DMS153 (cell line): ENCODE measurements around the gene THSD8.
A peak's percentile ranks its signal among the peaks of the same experiment; 100 is the strongest.

Source experiments
- DNase-seq: peaks from one replicate; lab custom pipeline; 2025; lab: John Stamatoyannopoulos, UW

Gene THSD8

GRCh38 chr19:12779162-12779993 is 22.5 kb upstream of the THSD8 start:
- no peak for DNase-seq

DNA sequence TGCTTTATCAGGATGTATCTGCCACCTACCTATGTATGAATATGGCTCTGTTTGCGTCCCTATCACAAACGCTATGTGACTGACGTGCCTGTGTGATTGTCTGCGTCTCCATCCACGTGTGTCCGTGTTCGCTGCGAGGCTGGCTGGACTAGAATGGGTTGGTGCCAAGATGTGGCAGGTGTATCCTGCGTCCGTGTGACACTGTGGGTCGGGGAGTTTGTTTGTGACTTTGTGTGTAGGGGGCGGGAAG is 19.8 kb upstream of the THSD8 start:
- DNase-seq = no peak

GRCh38 chr19:12782424-12783290 is 19.2 kb upstream of the THSD8 start:
- DNase-seq = peak; percentile 40

- DNase-seq = no peak
Measured at GRCh38 chr19:12783291-12783848, 18.5 kb upstream of the THSD8 start.

DNA sequence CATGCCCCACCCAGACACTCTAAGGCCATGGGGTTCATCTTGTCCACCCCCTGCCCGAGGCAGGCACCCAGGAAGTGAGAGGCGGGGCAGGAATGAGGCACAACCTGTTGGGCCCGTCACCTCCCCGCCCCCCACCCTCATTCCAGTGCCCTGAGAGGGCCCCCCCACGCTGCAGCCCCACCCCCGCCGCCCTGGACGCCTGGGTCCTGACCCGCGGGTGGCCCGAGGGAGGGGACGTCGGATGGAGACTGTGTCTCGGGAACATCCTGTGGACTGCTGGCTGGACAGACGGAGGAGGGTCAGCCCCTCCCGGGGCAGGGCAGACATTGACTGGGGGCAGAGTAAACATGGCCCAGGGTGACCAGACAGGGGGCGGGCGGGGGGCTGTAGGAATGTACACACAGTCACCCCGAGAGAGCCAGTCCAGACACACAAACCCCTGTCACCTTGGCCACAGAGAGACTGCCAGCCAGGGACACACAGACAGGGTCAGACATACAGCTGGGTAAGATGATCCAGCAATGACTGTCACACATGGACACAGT is 17.9 kb upstream of the THSD8 start:
- DNase-seq = no peak

- no peak for DNase-seq
Measured at GRCh38 chr19:12784394-12784870, 17.4 kb upstream of the THSD8 start.

GRCh38 chr19:12784871-12785430 is 16.9 kb upstream of the THSD8 start:
- no peak for DNase-seq

- DNase-seq = no peak
Measured at GRCh38 chr19:12785431-12786031, 16.3 kb upstream of the THSD8 start.

DNA sequence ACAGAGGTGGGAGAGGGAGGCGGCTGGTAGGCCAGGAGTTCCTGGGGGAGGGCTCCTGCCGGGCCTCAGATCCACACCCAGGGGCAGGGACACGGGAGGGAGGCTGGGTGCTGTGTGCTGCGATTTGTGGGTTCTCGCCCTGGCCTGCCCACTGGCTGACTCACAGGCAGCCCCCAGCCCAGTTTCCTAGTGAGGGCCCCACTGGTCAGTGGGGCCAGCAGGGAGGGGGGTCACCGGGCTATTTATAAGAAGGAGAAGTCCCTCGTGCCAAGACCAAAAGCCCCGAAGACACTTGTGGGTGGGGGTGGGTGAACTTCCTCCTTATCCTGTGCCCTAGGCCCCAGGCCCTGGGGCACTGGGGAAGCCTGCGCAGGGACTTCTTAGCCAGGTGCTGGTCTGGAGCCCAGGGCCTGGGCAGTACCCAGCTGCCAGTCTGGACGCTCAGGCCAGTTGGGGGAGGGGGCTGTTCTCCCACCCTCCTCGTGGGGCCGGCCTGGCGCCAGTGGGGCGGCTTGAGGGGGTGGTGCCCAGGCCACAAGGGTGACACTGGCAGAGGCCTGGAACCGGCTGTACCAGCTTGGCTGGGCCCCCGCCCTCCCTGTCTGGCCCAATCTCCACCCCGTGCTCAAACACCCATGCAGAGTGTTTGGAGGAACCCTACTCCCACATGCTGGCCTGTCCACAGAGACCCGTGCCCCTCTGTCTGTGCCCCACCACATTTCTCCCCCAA is 15.6 kb upstream of the THSD8 start:
- DNase-seq = no peak

DNA sequence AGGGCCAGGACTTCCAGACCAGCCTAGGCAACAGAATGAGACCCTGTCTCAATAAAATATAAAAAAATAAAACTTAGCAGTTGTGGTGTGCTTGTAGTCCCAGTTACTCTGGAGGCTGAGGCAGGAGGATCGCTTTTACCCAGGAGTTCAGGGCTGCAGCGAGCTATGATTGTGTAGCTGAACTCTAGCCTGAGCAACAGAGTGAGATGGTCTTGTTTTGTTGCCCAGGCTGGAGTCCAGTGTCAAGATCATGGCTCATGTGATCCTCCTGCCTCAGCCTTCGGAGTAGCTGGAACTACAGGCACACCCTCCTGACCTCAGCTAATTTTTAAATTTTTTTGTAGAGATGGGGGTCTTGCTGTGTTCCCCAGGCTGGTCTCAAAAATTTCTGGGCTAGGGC is 14.9 kb upstream of the THSD8 start:
- no peak for DNase-seq

DNA sequence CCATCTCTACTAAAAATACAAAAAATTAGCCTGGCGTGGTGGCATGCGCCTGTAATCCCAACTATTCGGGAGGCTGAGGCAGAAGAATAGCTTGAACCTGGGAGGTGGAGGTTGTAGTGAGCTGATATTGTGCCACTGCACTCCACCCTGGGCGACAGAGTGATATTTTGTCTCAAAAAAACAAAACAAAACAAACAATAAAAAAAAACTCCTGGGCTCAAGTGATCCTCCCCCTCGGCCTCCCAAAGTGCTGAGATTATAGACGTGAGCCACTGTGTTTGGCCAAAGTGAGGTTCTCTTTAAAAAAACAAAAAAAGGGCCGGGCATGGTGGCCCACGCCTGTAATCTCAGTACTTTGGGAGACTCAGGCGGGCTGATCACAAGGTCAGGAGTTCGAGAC is 14.4 kb upstream of the THSD8 start:
- no peak for DNase-seq

DNA sequence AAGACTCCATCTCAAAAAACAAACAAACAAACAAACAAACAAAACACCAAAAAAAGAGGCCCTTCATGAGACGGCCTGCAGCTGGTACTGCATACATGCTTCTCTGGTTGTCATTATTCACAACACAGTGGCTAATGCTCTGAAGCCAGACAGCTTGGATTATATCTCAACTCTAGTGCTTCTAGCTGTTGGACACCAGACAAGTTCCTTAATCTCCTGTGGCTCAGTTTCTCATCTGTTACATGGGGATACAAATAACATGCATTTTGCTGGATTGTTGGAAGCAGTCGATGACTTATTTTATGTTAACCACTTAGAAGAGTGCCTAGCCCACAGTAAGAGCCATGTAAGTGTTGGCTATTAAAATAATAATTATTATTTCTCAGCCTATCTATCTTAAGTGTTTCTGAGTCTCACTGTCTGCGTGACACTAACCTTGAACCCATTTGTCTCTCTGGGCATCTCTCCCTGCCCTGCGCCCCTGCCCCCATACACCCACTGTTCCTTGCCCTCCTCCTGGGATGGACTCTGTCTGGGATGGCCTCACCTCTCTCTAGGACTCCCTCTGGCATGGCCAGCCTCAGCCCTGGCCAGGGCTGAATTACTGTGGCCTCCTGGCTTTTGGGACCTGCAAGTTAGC is 13.7 kb upstream of the THSD8 start:
- no peak for DNase-seq

- DNase-seq = peak; percentile 43
Measured at GRCh38 chr19:12788682-12789097, 13.2 kb upstream of the THSD8 start.

- no peak for DNase-seq
Measured at GRCh38 chr19:12789098-12789903, 12.6 kb upstream of the THSD8 start.

- peak; percentile 95 for DNase-seq
Measured at GRCh38 chr19:12789904-12790619, 11.8 kb upstream of the THSD8 start.

- no peak for DNase-seq
Measured at GRCh38 chr19:12790628-12791344, 11.1 kb upstream of the THSD8 start.

DNA sequence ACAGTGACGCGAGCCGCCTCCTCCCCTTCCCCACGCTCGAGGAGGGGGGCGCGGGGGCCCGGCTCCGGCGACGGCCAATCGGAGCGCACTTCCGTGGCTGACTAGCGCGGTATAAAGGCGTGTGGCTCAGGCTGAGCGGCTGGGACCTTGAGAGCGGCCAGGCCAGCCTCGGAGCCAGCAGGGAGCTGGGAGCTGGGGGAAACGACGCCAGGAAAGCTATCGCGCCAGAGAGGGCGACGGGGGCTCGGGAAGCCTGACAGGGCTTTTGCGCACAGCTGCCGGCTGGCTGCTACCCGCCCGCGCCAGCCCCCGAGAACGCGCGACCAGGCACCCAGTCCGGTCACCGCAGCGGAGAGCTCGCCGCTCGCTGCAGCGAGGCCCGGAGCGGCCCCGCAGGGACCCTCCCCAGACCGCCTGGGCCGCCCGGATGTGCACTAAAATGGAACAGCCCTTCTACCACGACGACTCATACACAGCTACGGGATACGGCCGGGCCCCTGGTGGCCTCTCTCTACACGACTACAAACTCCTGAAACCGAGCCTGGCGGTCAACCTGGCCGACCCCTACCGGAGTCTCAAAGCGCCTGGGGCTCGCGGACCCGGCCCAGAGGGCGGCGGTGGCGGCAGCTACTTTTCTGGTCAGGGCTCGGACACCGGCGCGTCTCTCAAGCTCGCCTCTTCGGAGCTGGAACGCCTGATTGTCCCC is 10.4 kb upstream of the THSD8 start, which contains the start of gene JUNB:
TSS of gene JUNB (plus strand) at position 142 of the 706 bp plus-strand sequence. CDS start at position 428, 286 bp downstream.
- DNase-seq = peak; percentile 91
